Psoas muscle (tissue), 8 donors: ENCODE measurements around the gene NCAM1. TPM values are rescaled to one million over a fixed set of nuclear protein-coding genes. Genes with fewer than 3 reads are reported as not detected.

Experiments used
- ATAC-seq, 4 donors: fragments of 200-7000 bp; cut with Tn5 transposase; one replicate each; pipeline ENCODE4 v1.9.1; 2020; ENCODE audit warnings: moderate library complexity in 3 of 4, mild to moderate bottlenecking in 2 of 4
- DNase-seq, 2 donors: peaks; one replicate each; pipeline ENCODE4 v3.0.0-alpha.2; 2020
- H3K27ac ChIP-seq: fragments of 200-600 bp; one replicate; pipeline ENCODE4 v1.8.0; 2022
- H3K27me3 ChIP-seq, 3 donors: fragments of 200-600 bp in 1 of 3; one replicate each; pipeline versions ENCODE4 v1.6.1 to v1.8.0; 2013 to 2022; ENCODE audit warnings: low read length in 2 of 3, mild to moderate bottlenecking in 2 of 3, moderate library complexity in 1 of 3; ENCODE audit not compliant: insufficient read depth in 3 of 3
- H3K36me3 ChIP-seq, 2 donors: fragments of 200-600 bp in 1 of 2; one replicate each; pipeline versions ENCODE4 v1.6.1 to v1.8.0; 2013 to 2022; ENCODE audit warnings: low read depth in 1 of 2, mild to moderate bottlenecking in 1 of 2, moderate library complexity in 1 of 2; ENCODE audit not compliant: insufficient read depth in 1 of 2
- H3K4me1 ChIP-seq: fragments of 200-600 bp; one replicate; pipeline ENCODE4 v1.8.0; 2022
- H3K4me3 ChIP-seq: fragments of 200-600 bp; one replicate; pipeline ENCODE4 v1.8.0; 2022; ENCODE audit warnings: mild to moderate bottlenecking
- H3K9me3 ChIP-seq: fragments of 200-600 bp; one replicate; pipeline ENCODE4 v1.8.0; 2022
- CTCF ChIP-seq: fragments of 200-600 bp; IDR thresholded peaks from one replicate; pipeline ENCODE4 v1.8.0; 2022; ENCODE audit warnings: antibody characterized with exemption
- WGBS, 3 donors: extraction: QIAGEN DNeasy Blood & Tissue Kit; methylation state at CpG; one replicate each; pipeline versions ENCODE4 v1.1.6 to v1.1.7; 2013; 5-methylcytosine and 5-hydroxymethylcytosine counted together
- intact Hi-C, 2 donors: fragments of 100-400 bp; cut with DNase I; formaldehyde crosslinking; loops; one replicate each; pipeline versions ENCODE4 v1.11.0 to v1.14.2; 2022
- polyA plus RNA-seq, 3 donors: library from polyadenylated mRNA; stranded (reverse); fragments of 200-250 nt; gene quantifications; one replicate each; pipeline ENCODE4 v1.2.3, GENCODE V29; 2013
- total RNA-seq, 4 donors: library from RNA; stranded (reverse); fragmentation: NEBNext Ultra II Directional in 2 of 4; extraction: Animal tissue kit (Norgen Biotek cat#: 25700) in 2 of 4; gene quantifications; one replicate each; pipeline versions ENCODE4 v1.2.1 to v1.2.4, GENCODE V29; 2021 to 2023
- donor health status: healthy with polysubstance abuse.
- donor health status: DM: no; HTN: no; CAD: no; lungs with moderate emphysema.
- donor health status: Bipolar disorder and iron deficiency.
- donor health status: healthy.
- donor health status: DM: yes; HTN: yes; CAD: no.
- donor health status: DM: no; HTN: no; CAD: no.
- donor health status: DM: no; HTN: no; CAD: no.
- donor health status: DM: yes; HTN: yes; CAD: no.

The NCAM1 gene
- total and polyA plus RNA-seq, 7 donors, result 1.3 to 50.3 (median 3.0) TPM

- no peak for DNase-seq
- Histone ChIP-seq H3K4me3 (no peak overlapping the region), H3K36me3 (no peaks in the 10 kb centered on the region), H3K9me3 (no peaks in the 10 kb centered on the region), H3K27me3 (peaks cover 0 to 10% (median 2%) of the 10 kb centered on the region in 3 donors), H3K27ac (no peak overlapping the region), H3K4me1 (no peaks in the 10 kb centered on the region)
- no peak for ATAC-seq
- 70 to 88% (median 80%) methylated on average over 5 of the region's 5 CpGs for WGBS, 3 donors
- TF ChIP-seq CTCF, result no peak
- intact Hi-C loops, result no loop called here
These were observed 279.2 kb downstream of the NCAM1 start for GRCh38 chr11:113240389-113240788.

DNA sequence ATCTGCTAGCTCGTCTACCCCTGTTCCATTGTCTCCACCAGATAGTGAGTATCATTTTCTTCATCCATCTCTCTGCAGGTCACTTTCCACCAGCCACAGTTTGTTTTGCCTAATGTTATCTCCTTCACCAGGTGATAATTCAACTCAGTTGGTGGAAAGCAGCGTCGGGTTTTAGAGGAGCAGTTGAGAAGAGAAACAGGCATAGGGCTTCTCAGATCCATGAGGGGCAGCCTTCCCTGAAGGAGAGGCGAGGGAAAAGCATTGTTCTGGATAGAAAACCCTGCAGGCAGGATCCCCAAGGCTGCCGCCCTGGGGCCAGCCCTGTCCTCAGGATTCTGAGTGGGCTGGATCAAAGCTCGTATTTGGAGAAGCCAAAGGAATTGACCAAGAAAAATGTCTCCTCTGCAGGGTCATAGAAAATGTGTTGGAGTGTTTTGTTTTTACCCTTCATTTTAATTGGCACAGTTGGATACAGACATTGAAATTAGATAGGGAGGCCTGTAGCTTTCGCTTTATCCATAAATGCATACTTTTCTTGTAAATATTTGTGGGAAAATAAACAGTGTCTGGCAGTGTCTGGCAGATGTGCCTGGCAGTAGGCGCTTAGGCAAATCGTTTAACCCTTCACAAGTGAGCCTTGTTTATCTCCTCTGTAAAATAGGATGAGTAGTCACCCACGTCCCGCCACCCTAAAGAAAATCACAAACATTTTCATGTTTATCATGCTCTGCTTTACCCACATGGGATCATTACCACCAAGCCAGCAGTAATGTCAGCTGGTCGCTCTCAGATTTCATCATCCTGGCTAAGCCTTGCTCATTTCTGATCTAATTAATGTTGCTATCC lies 279.8 kb downstream of the NCAM1 start:
- H3K9me3 ChIP-seq, result no peaks in the 10 kb centered on the region
- no peak overlapping the region for H3K4me3 ChIP-seq
- no peak for ATAC-seq
- no peaks in the 10 kb centered on the region for H3K4me1 ChIP-seq
- no peaks in the 10 kb centered on the region for H3K36me3 ChIP-seq
- H3K27me3 ChIP-seq, result peaks cover 0 to 10% (median 2%) of the 10 kb centered on the region in 3 donors
- TF ChIP-seq CTCF, result no peak
- H3K27ac ChIP-seq, result no peak overlapping the region
- intact Hi-C loops, result no loop called here
- WGBS, 3 donors, result 68 to 82% (median 80%) methylated on average over 12 of the region's 12 CpGs
- DNase-seq, result no peak

GRCh38 chr11:113241636-113242054 lies 280.4 kb downstream of the NCAM1 start:
- no peaks in the 10 kb centered on the region for H3K36me3 ChIP-seq
- H3K4me1 ChIP-seq, result no peaks in the 10 kb centered on the region
- no peaks in the 10 kb centered on the region for H3K9me3 ChIP-seq
- ATAC-seq (peak in 1 of 4 donors; percentile 54), DNase-seq (no peak)
- no peak for TF ChIP-seq CTCF
- H3K4me3 ChIP-seq, result no peak overlapping the region
- 95 to 97% (median 96%) methylated on average over 4 of the region's 4 CpGs for WGBS, 3 donors
- intact Hi-C loops, result no loop called here
- H3K27ac ChIP-seq, result no peak overlapping the region
- H3K27me3 ChIP-seq, result peaks cover 0 to 10% (median 2%) of the 10 kb centered on the region in 3 donors

DNA sequence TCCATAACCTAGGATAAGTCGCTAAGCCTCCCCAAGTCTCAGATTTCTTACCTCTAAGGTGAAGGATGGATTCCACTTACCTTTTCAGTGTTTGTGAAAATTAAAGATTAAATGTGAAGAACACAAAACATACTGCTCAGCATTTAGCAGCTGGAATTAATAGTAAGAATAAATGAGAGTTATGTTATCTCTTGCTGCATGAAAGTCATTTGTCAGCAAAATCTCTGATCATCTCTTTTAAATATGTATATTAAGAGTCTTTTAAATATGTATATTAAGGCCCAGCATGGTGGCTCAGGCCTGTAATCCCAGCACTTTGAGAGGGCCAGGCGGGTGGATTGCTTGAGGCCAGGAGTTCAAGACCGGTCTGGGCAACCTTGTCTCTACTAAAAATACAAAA lies 280.8 kb downstream of the NCAM1 start:
- no peak overlapping the region for H3K4me3 ChIP-seq
- intact Hi-C loops, result no loop called here
- 97 to 99% (median 98%) methylated on average over 3 of the region's 3 CpGs for WGBS, 3 donors
- no peaks in the 10 kb centered on the region for H3K9me3 ChIP-seq
- H3K27ac ChIP-seq, result no peak overlapping the region
- ATAC-seq (no peak), DNase-seq (no peak)
- no peaks in the 10 kb centered on the region for H3K4me1 ChIP-seq
- no peak for TF ChIP-seq CTCF
- H3K27me3 ChIP-seq, result peaks cover 0 to 10% (median 2%) of the 10 kb centered on the region in 3 donors
- H3K36me3 ChIP-seq, result no peaks in the 10 kb centered on the region
